ENCODE measurements around the gene EFNA4.
A peak's percentile ranks its signal among the peaks of the same experiment; 100 is the strongest.

The EFNA4 gene

DNA sequence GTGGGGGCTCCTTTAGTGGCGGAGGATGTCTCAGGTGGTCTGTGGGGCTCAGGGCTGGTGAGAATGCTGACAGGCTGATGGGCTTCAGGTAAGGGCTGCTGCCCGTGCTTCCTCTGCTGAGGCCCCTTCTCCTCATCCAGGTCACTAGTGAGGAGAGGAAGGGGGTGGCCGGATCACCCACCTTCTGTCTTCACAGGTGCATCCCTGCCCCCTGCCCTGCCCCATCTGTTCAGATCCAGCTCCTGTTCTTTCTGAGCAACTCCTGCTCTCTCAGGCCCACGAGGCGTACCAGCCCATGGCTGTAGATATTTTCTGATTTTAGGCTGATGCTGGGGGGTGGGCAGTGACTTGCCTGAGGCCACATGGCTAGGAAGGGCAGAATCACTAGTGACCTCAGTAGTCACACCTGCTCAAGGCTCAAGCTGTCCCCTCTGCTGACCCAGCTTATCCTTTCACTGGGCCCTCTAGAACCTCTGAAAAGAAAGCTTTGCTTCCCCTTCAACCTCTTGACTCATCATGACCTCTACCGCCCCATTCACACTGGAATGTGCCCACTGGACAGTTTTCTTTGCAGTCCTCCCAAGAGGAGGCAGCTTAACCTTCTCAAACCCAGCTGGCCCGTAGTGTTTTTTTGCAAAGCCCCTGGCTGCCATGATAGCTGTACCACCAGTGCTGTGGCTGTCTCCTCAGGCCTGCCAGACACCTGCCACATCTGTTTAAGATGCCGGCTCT, 44.8 kb upstream of the EFNA4 start:
- H3K27ac ChIP-seq: no peak overlapping the region
- no peak for TF ChIP-seq ZFX (IDR thresholded peaks at IDR 0.05)
- TF ChIP-seq, protein P1, sequence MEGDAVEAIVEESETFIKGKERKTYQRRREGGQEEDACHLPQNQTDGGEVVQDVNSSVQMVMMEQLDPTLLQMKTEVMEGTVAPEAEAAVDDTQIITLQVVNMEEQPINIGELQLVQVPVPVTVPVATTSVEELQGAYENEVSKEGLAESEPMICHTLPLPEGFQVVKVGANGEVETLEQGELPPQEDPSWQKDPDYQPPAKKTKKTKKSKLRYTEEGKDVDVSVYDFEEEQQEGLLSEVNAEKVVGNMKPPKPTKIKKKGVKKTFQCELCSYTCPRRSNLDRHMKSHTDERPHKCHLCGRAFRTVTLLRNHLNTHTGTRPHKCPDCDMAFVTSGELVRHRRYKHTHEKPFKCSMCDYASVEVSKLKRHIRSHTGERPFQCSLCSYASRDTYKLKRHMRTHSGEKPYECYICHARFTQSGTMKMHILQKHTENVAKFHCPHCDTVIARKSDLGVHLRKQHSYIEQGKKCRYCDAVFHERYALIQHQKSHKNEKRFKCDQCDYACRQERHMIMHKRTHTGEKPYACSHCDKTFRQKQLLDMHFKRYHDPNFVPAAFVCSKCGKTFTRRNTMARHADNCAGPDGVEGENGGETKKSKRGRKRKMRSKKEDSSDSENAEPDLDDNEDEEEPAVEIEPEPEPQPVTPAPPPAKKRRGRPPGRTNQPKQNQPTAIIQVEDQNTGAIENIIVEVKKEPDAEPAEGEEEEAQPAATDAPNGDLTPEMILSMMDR (conservative IDR thresholded peaks at IDR 0.05): no peak

- TF ChIP-seq, protein P1 (conservative IDR thresholded peaks at IDR 0.05): no peak
- TF ChIP-seq ZFX (IDR thresholded peaks at IDR 0.05): no peak
- no peak overlapping the region for H3K27ac ChIP-seq
Observed at GRCh38 chr1:155019377-155020245, 43.9 kb upstream of the EFNA4 start.

- no peak for TF ChIP-seq ZFX (IDR thresholded peaks at IDR 0.05)
- TF ChIP-seq, protein P1 (conservative IDR thresholded peaks at IDR 0.05): no peak
- peak overlapping the region; percentile 53 for H3K27ac ChIP-seq
Observed at GRCh38 chr1:155022136-155022926, 41.2 kb upstream of the EFNA4 start.

DNA sequence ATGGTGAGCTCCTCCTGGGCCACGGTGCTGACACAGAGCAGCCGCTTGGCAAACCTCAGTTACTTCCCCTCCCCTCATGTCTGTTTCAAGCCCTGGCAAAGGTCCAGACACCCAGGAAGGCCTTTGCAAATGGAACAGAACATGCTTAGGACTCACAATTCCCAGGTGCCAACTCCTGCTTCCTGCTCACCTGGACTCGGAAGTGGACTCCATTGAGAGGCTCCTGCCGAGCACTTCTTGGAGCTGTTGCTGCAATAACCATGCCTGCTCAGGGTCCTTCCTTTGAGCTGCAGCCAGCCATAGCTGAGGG, 40.7 kb upstream of the EFNA4 start:
- H3K27ac ChIP-seq: peak overlapping the region; percentile 53
- no peak for TF ChIP-seq ZFX (IDR thresholded peaks at IDR 0.05)
- TF ChIP-seq, protein P1 (conservative IDR thresholded peaks at IDR 0.05): no peak

DNA sequence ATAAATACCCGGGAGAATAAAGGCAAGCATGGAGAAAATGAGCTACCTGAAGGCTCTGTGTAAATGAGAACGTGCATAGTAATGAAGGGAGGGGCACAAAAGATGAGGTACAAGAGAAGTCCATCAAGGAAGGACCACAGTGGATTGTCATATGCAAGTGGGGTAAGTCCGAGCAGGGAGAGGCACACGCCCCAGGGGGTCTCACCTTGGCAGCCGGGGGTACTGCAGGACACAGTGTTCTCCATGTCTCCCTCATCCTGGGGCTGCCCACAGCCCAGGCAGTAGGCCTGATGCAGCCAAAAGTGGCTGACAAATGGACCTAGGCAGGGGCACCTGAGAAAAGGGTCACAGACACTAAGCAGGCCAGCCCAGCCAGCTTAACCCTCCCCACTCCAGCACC, 39.9 kb upstream of the EFNA4 start:
- peak overlapping the region; percentile 53 for H3K27ac ChIP-seq
- TF ChIP-seq, protein P1 (conservative IDR thresholded peaks at IDR 0.05): no peak
- TF ChIP-seq ZFX (IDR thresholded peaks at IDR 0.05): no peak

- no peak for TF ChIP-seq ZFX (IDR thresholded peaks at IDR 0.05)
- TF ChIP-seq, protein P1 (conservative IDR thresholded peaks at IDR 0.05): no peak
- no peak overlapping the region for H3K27ac ChIP-seq
Observed at GRCh38 chr1:155024315-155024714, 39.2 kb upstream of the EFNA4 start.
